IMR-90 (cell line): ENCODE measurements around the gene ZBTB4. TPM values are rescaled to one million over a fixed set of nuclear protein-coding genes. Genes with fewer than 3 reads are reported as not detected.

Experiments used
- ATAC-seq: fragments of 200-7000 bp; cut with Tn5 transposase; 2 replicates; pipeline ENCODE4 v1.9.1; 2020; ENCODE audit warnings: low read depth, mild to moderate bottlenecking, moderate library complexity
- BruUV-seq: library from RNA; stranded (reverse); fragments of 400-500 nt; replicated peaks from 2 replicates; lab custom pipeline; 2021; lab: Mats Ljungman, UMichigan
- CTCF ChIA-PET: fragments of 300-600 bp; formaldehyde crosslinking; extraction: SDS; loops from one replicate; lab custom pipeline; 2021; ENCODE audit warnings: antibody characterized with exemption; lab: Yijun Ruan, JAX
- POLR2A ChIA-PET: fragments of 300-600 bp; sonication (Branson Sonifier 250); formaldehyde crosslinking; loops from one replicate; lab custom pipeline; 2022; ENCODE audit warnings: antibody characterized with exemption; ENCODE audit not compliant: unreplicated experiment; lab: Charles Lee
- DNase-seq: peaks from one replicate; pipeline ENCODE4 v3.0.0; 2013
- H2AFZ ChIP-seq: replicated peaks from 2 replicates; pipeline ENCODE3; 2013; ENCODE audit warnings: low read length, mild to moderate bottlenecking; ENCODE audit not compliant: poor library complexity
- H2AK5ac ChIP-seq: 2 replicates; pipeline ENCODE4 v1.6.1; 2013; ENCODE audit warnings: low read depth, low read length, inconsistent platforms
- H2AK9ac ChIP-seq: replicated peaks from 2 replicates; pipeline ENCODE3; 2013; ENCODE audit warnings: mild to moderate bottlenecking, low read depth, low read length, moderate library complexity; ENCODE audit not compliant: poor library complexity
- H2BK120ac ChIP-seq: 2 replicates; pipeline ENCODE4 v1.6.1; 2013; ENCODE audit warnings: low read depth, low read length, inconsistent platforms
- H2BK15ac ChIP-seq: 3 replicates; pipeline ENCODE4 v1.6.1; 2013; ENCODE audit warnings: low read depth, low read length, inconsistent platforms
- H2BK20ac ChIP-seq: 2 replicates; pipeline ENCODE4 v1.6.1; 2013; ENCODE audit warnings: low read depth, mild to moderate bottlenecking, inconsistent platforms, low read length, moderate library complexity
- H2BK5ac ChIP-seq: 2 replicates; pipeline ENCODE4 v1.6.1; 2013; ENCODE audit warnings: mild to moderate bottlenecking, low read depth, low read length, inconsistent platforms; ENCODE audit not compliant: poor library complexity, severe bottlenecking
- H3K14ac ChIP-seq: replicated peaks from 2 replicates; pipeline ENCODE4 v1.6.1; 2013; ENCODE audit warnings: low read depth, low read length, inconsistent platforms
- H3K18ac ChIP-seq: 2 replicates; pipeline ENCODE4 v1.6.1; 2013; ENCODE audit warnings: low read depth, low read length, control low read depth
- H3K23ac ChIP-seq: 2 replicates; pipeline ENCODE4 v1.6.1; 2013; ENCODE audit warnings: low read depth, low read length, inconsistent platforms
- H3K27ac ChIP-seq: 2 replicates; pipeline ENCODE4 v1.5.1; 2013; ENCODE audit warnings: mild to moderate bottlenecking, control low read depth, low read length; ENCODE audit not compliant: insufficient read depth
- H3K27me3 ChIP-seq: 2 replicates; pipeline ENCODE4 v1.6.1; 2013; ENCODE audit warnings: low read length; ENCODE audit not compliant: control insufficient read depth, insufficient read depth
- H3K36me3 ChIP-seq: 2 replicates; pipeline ENCODE4 v1.6.1; 2013; ENCODE audit warnings: low read length, mixed read lengths; ENCODE audit not compliant: control insufficient read depth, insufficient read depth
- H3K4ac ChIP-seq: 2 replicates; pipeline ENCODE4 v1.6.1; 2013; ENCODE audit warnings: low read depth, low read length, inconsistent platforms
- H3K4me1 ChIP-seq: 2 replicates; pipeline ENCODE4 v1.6.1; 2013; ENCODE audit warnings: low read length, mixed read lengths; ENCODE audit not compliant: control insufficient read depth, insufficient read depth
- H3K4me2 ChIP-seq: 2 replicates; pipeline ENCODE4 v1.6.1; 2013; ENCODE audit warnings: low read depth, mild to moderate bottlenecking, control low read depth, low read length, moderate library complexity
- H3K4me3 ChIP-seq: 2 replicates; pipeline ENCODE4 v1.5.1; 2013; ENCODE audit warnings: low read depth, mild to moderate bottlenecking, control low read depth, low read length, moderate library complexity; ENCODE audit not compliant: insufficient read depth
- H3K56ac ChIP-seq: 2 replicates; pipeline ENCODE4 v1.6.1; 2013; ENCODE audit warnings: low read length, inconsistent platforms; ENCODE audit not compliant: insufficient read depth; ENCODE audit errors: extremely low read depth
- H3K79me1 ChIP-seq, 2 experiments: 2 replicates each; pipeline ENCODE4 v1.6.1; 2013; ENCODE audit warnings: low read length in 2 of 2, inconsistent platforms in 1 of 2, low read depth in 1 of 2
- H3K9ac ChIP-seq: 2 replicates; pipeline ENCODE4 v1.6.1; 2013; ENCODE audit warnings: low read depth, low read length, control low read depth
- H3K9me1 ChIP-seq: 2 replicates; pipeline ENCODE4 v1.6.1; 2013; ENCODE audit warnings: low read length, inconsistent platforms; ENCODE audit not compliant: insufficient read depth
- H3K9me3 ChIP-seq: 2 replicates; pipeline ENCODE4 v1.6.1; 2013; ENCODE audit warnings: low read length; ENCODE audit not compliant: control insufficient read depth, insufficient read depth
- H4K20me1 ChIP-seq: 2 replicates; pipeline ENCODE4 v1.6.1; 2013; ENCODE audit warnings: low read length, inconsistent platforms; ENCODE audit not compliant: insufficient read depth
- H4K5ac ChIP-seq: 2 replicates; pipeline ENCODE4 v1.6.1; 2013; ENCODE audit warnings: mild to moderate bottlenecking, low read depth, low read length, control low read depth
- H4K8ac ChIP-seq, 2 experiments: 2 replicates each; pipeline ENCODE4 v1.6.1; 2013; ENCODE audit warnings: low read depth in 2 of 2, low read length in 2 of 2, control low read depth in 1 of 2, inconsistent platforms in 1 of 2
- H4K91ac ChIP-seq: 2 replicates; pipeline ENCODE4 v1.6.1; 2013; ENCODE audit warnings: low read depth, low read length, inconsistent platforms; ENCODE audit not compliant: insufficient read depth
- BHLHE40 ChIP-seq: fragments of 150-350 bp; IDR thresholded peaks from 2 replicates; pipeline ENCODE4 v1.6.1; 2016; ENCODE audit warnings: mild to moderate bottlenecking, low read depth, low read length
- CEBPB ChIP-seq: IDR thresholded peaks from 2 replicates; pipeline ENCODE4 v1.6.1; 2012; ENCODE audit warnings: low read depth, low read length, improper control_type of control experiment
- CHD1 ChIP-seq: IDR thresholded peaks from 2 replicates; pipeline ENCODE4 v1.6.1; 2012; ENCODE audit warnings: low read depth, low read length, improper control_type of control experiment
- CTCF ChIP-seq: conservative IDR thresholded peaks from 2 replicates; pipeline ENCODE4 v1.5.1; 2012; ENCODE audit warnings: mild to moderate bottlenecking, low read depth, low read length, improper control_type of control experiment
- FOS ChIP-seq: fragments of 150-350 bp; IDR thresholded peaks from 2 replicates; pipeline ENCODE4 v1.6.1; 2016; ENCODE audit warnings: low read depth, low read length
- MAFK ChIP-seq: IDR thresholded peaks from 2 replicates; pipeline ENCODE4 v1.6.1; 2012; ENCODE audit warnings: low read depth, low read length, improper control_type of control experiment
- MXI1 ChIP-seq: IDR thresholded peaks from 2 replicates; pipeline ENCODE4 v1.6.1; 2012; ENCODE audit warnings: low read depth, mild to moderate bottlenecking, low read length, moderate library complexity, borderline replicate concordance
- NFE2L2 ChIP-seq: fragments of 150-350 bp; IDR thresholded peaks from 2 replicates; pipeline ENCODE4 v1.6.1; 2016; ENCODE audit warnings: low read depth, mild to moderate bottlenecking, low read length
- RAD21 ChIP-seq: IDR thresholded peaks from 2 replicates; pipeline ENCODE4 v1.6.1; 2012; ENCODE audit warnings: low read length, improper control_type of control experiment
- RCOR1 ChIP-seq: IDR thresholded peaks from 2 replicates; pipeline ENCODE4 v1.6.1; 2012; ENCODE audit warnings: mild to moderate bottlenecking, low read length, improper control_type of control experiment; ENCODE audit not compliant: insufficient replicate concordance
- RFX5 ChIP-seq: IDR thresholded peaks from 2 replicates; pipeline ENCODE4 v1.8.0; 2012; ENCODE audit warnings: low read depth, mild to moderate bottlenecking, low read length, moderate library complexity
- SMC3 ChIP-seq: fragments of 150-350 bp; IDR thresholded peaks from 2 replicates; pipeline ENCODE4 v1.6.1; 2016; ENCODE audit warnings: low read depth, mild to moderate bottlenecking, antibody characterized with exemption, low read length, moderate library complexity
- WGBS, 2 experiments: methylation state at CpG; one replicate each; pipeline versions ENCODE4 v1.1.5 to v1.1.7; 2013; ENCODE audit warnings: missing lambda C conversion rate in 2 of 2; ENCODE audit not compliant: insufficient read length in 1 of 2; ENCODE audit errors: extremely low coverage in 2 of 2; 5-methylcytosine and 5-hydroxymethylcytosine counted together
- dilution Hi-C: fragments of 300-500 bp; cut with HindIII; formaldehyde crosslinking; loops from one replicate; pipeline ENCODE4 v1.14.3; 2018; ENCODE audit warnings: low sequenced_read_pairs; ENCODE audit not compliant: unreplicated experiment
- in situ Hi-C: fragments of 300-500 bp; cut with MboI; formaldehyde crosslinking; loops from 3 replicates; pipeline ENCODE4 v1.14.3; 2019; ENCODE audit warnings: low sequenced_read_pairs, inconsistent platforms, mixed read lengths
- intact Hi-C: fragments of 100-400 bp; cut with micrococcal nuclease; formaldehyde crosslinking; loops from 2 replicates; pipeline ENCODE4 v1.10.0; 2022
- polyA plus RNA-seq, 3 experiments: library from polyadenylated mRNA; depleted of rRNA; stranded (reverse); fragments of >200 nt; gene quantifications; 2 replicates each; pipeline ENCODE4 v1.2.3, GENCODE V29; 2012; ENCODE audit warnings: low replicate concordance in 1 of 3
- total RNA-seq: library from RNA; depleted of rRNA; stranded (reverse); fragments of >200 nt; gene quantifications from 2 replicates; pipeline ENCODE4 v1.2.3, GENCODE V29; 2012
- TF ChIP-seq, protein P1 (sequence below): fragments of 150-350 bp; IDR thresholded peaks from 2 replicates; pipeline ENCODE4 v1.6.1; 2017; ENCODE audit warnings: mild to moderate bottlenecking, antibody characterized with exemption, low read length, low read depth

ZBTB4 gene
- total and polyA plus RNA-seq, 2 of the 4 experiments (the other 2 are of a cell fraction): 6.3 to 20.3 TPM

DNA sequence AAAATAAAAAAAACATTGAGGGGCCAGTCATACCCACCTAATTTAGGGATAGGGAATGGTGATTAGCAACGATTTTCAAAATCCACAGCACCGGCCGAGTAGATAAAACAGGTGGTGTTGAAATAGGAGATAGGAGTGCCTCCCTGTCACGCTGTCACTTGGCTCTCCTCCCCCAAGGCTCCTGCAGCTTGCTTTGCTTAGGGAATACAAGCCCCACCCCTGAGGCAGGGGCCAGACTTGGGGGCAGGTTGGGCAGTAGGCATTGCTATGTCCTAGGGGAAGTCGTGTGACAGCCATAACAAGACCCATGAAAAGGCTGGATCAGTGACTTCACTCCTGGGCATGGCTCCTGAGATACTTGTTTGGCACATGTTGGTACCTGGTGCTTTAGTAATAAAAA, 30.5 kb upstream of the ZBTB4 start:
- Histone ChIP-seq H3K4me3 (no peak overlapping the region), H3K9me1 (no peaks in the 10 kb centered on the region; the same call in 1 of the 2 replicates), H2BK120ac (no peak overlapping the region), H3K36me3 (peaks cover 74% of the 10 kb centered on the region), H3K4ac (no peak overlapping the region), H3K4me1 (0 out of 2 replicates have a peak, but pooled peaks cover 1% of the 10 kb centered on the region), H2BK5ac (no peak overlapping the region), H3K56ac (no peak overlapping the region), H3K18ac (no peak overlapping the region), H3K23ac (no peak overlapping the region), H3K9ac (no peak overlapping the region), H3K14ac (no peak overlapping the region), H3K9me3 (no peaks in the 10 kb centered on the region), H3K79me1 (peaks cover 3 to 11% of the 10 kb centered on the region in 2 experiments; a peak in 1 of 4 replicates), H2BK20ac (no peak overlapping the region), H3K27ac (no peak overlapping the region), H2BK15ac (no peak overlapping the region), H2AK5ac (no peak overlapping the region), H3K4me2 (no peak overlapping the region), H4K8ac (no peak overlapping the region), H2AFZ (no peak overlapping the region), H4K5ac (no peak overlapping the region), H4K20me1 (peaks cover 3% of the 10 kb centered on the region; the same call in 1 of the 2 replicates), H2AK9ac (no peak overlapping the region), H3K27me3 (no peaks in the 10 kb centered on the region), H4K91ac (no peak overlapping the region)
- 86% methylated on average over 1 of the region's 5 CpGs; no CpG with 5 or more reads in 1 of the 2 experiments for WGBS, 2 experiments
- BruUV-seq: no TSS peak
- TF ChIP-seq, protein P1, sequence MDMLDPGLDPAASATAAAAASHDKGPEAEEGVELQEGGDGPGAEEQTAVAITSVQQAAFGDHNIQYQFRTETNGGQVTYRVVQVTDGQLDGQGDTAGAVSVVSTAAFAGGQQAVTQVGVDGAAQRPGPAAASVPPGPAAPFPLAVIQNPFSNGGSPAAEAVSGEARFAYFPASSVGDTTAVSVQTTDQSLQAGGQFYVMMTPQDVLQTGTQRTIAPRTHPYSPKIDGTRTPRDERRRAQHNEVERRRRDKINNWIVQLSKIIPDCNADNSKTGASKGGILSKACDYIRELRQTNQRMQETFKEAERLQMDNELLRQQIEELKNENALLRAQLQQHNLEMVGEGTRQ: no peak
- TF ChIP-seq RCOR1: no peak
- TF ChIP-seq RAD21: no peak
- no peak for TF ChIP-seq MAFK
- no peak for TF ChIP-seq SMC3
- no peak for TF ChIP-seq CEBPB
- no peak for TF ChIP-seq CHD1
- no peak for TF ChIP-seq MXI1
- TF ChIP-seq CTCF: no peak
- TF ChIP-seq RFX5: no peak
- TF ChIP-seq FOS: no peak
- no peak for TF ChIP-seq BHLHE40
- no peak for TF ChIP-seq NFE2L2
- ChIA-PET POLR2A (no interaction called here), CTCF (no interaction called here)
- in situ Hi-C loops (loop anchor here (5.0 kb wide), 1 partner anchor 42 kb away; no protein-coding TSS in a partner anchor), intact Hi-C loops (no loop called here), dilution Hi-C loops (no loop called here)
- DNase-seq (no peak), ATAC-seq (no peak)
